Stimulated activated CD8-positive, alpha-beta memory T cell treated with anti-CD3 and anti-CD28 coated beads, Interleukin-12 subunit alpha, Interleukin-12 subunit beta, amount 100 ng/mL, for 24 hours (primary cell): ENCODE data around the gene ADGRL3.
"Not testable (repeated sequence)": the region's sequence is repeated elsewhere in the genome, so short reads cannot be mapped to it uniquely, and the experiment has no call there.

ENCODE experiments used
- DNase-seq: peaks from one replicate; pipeline ENCODE4 v3.0.0-alpha.2; 2020; ENCODE audit errors: extremely low read depth

Gene ADGRL3

DNA sequence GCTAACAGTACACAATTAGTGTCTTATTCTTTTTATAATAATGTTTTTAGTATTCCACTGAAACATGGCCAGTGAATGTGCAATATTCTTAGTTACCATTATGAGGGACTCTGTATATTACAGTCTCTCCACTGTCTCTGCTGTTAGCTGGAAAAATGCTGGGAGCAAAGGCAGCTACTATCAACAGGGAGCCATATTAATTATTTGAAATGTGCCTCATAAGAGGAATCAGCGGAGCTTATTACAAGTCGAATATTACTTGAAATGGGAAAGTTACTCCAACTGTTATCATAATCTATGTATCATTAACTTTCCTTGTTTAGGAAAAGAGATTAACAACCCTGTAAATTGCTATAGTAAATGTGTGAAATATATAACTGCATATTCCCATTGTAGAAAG lies 612.0 kb downstream of the ADGRL3 start:
- no peak for DNase-seq

DNA sequence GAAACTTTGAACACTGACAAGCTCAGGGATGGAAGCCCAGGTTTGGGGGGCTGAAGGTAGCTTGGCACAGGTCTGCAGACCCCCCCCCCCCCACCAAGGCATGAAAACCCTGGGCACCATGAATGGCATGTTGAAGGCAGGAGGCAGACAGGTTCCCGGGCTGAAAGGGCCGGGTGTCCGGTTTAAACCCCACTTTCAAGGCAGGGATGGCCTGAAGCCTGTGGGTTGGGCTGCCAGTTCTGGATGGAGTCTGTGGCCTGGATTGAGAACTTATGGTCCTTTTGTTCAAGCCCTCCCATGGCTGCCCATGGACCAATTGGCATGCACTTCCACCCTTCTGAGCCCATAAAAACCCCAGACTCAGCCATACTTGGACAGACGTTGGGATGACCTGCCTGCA lies 616.9 kb downstream of the ADGRL3 start:
- DNase-seq = no peak

DNA sequence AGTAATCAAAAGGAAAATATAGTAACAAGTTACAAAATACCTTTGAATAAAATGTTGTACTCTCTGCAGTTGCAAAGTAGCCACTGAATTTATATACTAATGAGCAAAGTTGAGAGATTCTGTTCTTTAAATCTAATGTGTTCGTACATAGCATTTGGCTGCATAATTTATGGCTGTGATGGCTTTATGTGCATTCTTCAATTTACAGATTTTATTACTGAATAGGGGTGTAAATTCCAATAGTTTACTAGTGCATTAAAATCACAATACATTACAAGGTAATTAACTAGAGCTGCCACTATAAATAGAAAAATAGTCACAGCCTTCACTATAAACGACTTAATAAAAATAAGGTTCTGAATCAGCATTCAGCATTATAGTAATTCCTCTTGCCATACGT lies 620.0 kb downstream of the ADGRL3 start:
- DNase-seq = no peak

GRCh38 chr4:61824454-61824853 lies 624.3 kb downstream of the ADGRL3 start:
- no peak for DNase-seq

DNA sequence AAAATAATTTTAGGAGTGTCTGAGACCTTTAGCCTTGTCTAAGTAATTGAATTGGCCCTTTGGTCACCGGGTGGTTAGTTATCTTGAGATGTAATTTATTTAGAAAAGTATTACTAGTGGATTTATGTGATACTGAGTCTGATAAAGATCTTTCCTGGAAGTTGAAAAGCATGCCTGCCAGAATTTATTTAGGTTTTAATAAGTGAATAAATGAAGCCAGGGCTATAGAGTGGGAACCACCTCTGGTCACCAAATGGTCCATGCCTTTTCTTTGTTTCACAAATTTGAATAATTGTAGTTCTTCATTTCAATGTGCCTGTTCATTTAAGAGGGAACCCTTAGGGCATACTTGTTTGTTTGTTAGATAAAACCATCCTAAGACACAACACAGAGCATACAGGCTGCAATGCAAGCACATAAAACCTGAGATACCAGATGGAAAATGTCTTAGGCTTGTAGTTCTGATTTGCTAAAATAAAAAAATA lies 627.8 kb downstream of the ADGRL3 start:
- DNase-seq = no peak

GRCh38 chr4:61828960-61829359 lies 628.8 kb downstream of the ADGRL3 start:
- no peak for DNase-seq

GRCh38 chr4:61831987-61832386 lies 631.9 kb downstream of the ADGRL3 start:
- no peak for DNase-seq

GRCh38 chr4:61837395-61837794 lies 637.3 kb downstream of the ADGRL3 start:
- no peak for DNase-seq

DNA sequence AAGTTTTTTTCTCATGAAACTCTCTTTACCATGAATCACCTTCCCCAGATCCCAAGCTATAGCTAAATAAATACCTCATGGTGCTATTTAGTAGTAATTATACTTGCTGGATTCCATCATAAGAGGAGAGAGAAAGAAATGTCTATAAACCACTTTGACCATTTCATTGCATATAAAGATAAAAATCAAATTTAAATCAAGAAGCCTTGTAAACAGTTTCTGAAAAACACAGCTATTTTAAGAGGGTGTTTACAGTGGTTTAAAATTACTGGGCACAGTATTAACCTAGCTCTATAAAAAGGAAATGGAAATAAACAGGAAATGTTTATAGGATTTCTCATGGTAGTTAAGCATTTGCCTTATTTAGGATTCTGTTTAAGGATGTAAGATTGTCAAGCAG lies 637.9 kb downstream of the ADGRL3 start:
- no peak for DNase-seq

GRCh38 chr4:61841714-61842113 lies 641.6 kb downstream of the ADGRL3 start:
- no peak for DNase-seq

DNA sequence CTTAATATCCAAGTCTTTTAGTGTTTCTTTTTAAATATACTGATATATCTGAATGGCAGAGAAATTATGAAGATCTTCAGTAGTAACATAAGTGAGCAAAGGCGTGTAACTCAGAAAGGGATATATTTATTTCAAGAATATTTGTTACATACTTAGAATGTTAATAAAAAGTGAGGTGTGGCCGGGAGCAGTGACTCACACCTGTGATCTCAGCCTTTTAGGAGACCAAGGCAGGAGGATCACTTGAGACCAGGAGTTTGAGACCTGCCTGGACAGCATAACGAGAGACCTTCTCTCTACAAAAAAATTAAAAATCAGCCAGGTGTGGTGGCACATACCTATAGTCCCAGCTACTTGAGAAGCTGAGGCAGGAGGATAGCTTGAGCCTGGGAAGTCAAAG lies 651.0 kb downstream of the ADGRL3 start:
- DNase-seq = no peak

GRCh38 chr4:61852105-61852504 lies 652.0 kb downstream of the ADGRL3 start:
- DNase-seq = not testable (repeated sequence)

GRCh38 chr4:61853041-61853440 lies 652.9 kb downstream of the ADGRL3 start:
- no peak for DNase-seq

DNA sequence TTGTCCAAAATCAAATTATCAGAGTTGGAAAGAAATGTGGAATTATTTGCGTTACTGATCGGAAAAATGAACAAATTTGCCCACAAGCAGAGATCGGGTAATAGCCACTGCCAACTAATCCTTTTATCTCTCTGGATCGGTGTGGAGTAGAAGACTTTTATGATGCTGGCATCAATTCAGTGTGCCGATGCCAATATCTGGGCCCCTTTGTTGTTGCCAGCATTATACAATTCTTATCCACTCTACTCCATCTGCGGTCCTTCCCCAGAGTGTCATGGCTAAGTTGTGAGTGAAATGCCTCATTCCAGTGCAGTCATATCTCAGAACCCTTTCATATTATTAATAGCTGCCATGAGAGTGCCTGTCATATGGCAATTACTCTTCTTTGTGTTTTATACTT lies 660.2 kb downstream of the ADGRL3 start:
- DNase-seq = no peak

GRCh38 chr4:61864286-61864685 lies 664.2 kb downstream of the ADGRL3 start:
- no peak for DNase-seq

- DNase-seq = no peak
These were observed 666.4 kb downstream of the ADGRL3 start for GRCh38 chr4:61866378-61867030.

GRCh38 chr4:61872983-61873382 lies 672.9 kb downstream of the ADGRL3 start:
- DNase-seq = no peak

- no peak for DNase-seq
These were observed 677.1 kb downstream of the ADGRL3 start for GRCh38 chr4:61877266-61877665.

- no peak for DNase-seq
These were observed 677.8 kb downstream of the ADGRL3 start for GRCh38 chr4:61877893-61878292.

GRCh38 chr4:61882381-61882780 lies 682.3 kb downstream of the ADGRL3 start:
- DNase-seq = no peak

DNA sequence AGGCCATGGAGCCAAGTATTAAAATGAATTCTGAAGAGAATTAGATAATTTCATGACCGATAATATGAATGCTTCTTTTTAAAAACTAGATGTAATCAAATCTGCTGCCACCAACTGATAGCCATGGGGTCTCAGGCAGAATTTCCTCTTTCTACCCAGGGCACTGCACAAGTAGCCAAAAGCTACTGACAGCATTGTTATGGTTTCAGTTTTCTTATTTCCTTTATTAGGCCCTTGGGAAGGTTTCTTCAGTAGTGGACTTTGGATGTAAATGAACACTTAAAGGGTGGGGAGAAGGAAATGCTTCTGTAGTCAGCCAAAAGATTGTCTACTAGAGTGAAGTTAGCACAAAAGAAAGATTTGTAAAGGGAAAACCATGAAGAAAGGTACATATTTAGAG lies 686.0 kb downstream of the ADGRL3 start:
- DNase-seq = no peak

- no peak for DNase-seq
These were observed 689.0 kb downstream of the ADGRL3 start for GRCh38 chr4:61889117-61889516.

GRCh38 chr4:61890321-61890720 lies 690.2 kb downstream of the ADGRL3 start:
- DNase-seq = no peak

- no peak for DNase-seq
These were observed 691.8 kb downstream of the ADGRL3 start for GRCh38 chr4:61891953-61892352.
